Testis (tissue), 3 donors: ENCODE measurements around the gene TSPAN14. TPM values are rescaled to one million over a fixed set of nuclear protein-coding genes. Genes with fewer than 3 reads are reported as not detected.

Experiments
- DNase-seq: peaks from one replicate; pipeline ENCODE4 v3.0.0-alpha.2; 2019
- H3K27ac ChIP-seq, 2 donors: fragments of 200-600 bp; sonication (generic); one replicate each; pipeline ENCODE4 v1.5.1; 2019
- H3K27me3 ChIP-seq: fragments of 200-600 bp; sonication (generic); one replicate; pipeline ENCODE4 v1.5.1; 2019
- H3K36me3 ChIP-seq: fragments of 200-600 bp; sonication (generic); one replicate; pipeline ENCODE4 v1.5.1; 2017; ENCODE audit warnings: low read depth; ENCODE audit errors: missing control alignments
- H3K4me1 ChIP-seq: fragments of 200-600 bp; sonication (generic); one replicate; pipeline ENCODE4 v1.5.1; 2019
- H3K4me3 ChIP-seq, 2 donors: fragments of 200-600 bp; sonication (generic); one replicate each; pipeline ENCODE4 v1.5.1; 2017 to 2019
- H3K9me3 ChIP-seq: fragments of 200-600 bp; sonication (generic); one replicate; pipeline ENCODE4 v1.5.1; 2017
- POLR2A ChIP-seq: fragments of 450-650 bp; IDR thresholded peaks from one replicate; pipeline ENCODE4 v1.6.1; 2017; ENCODE audit warnings: antibody characterized with exemption, mild to moderate bottlenecking, moderate library complexity
- WGBS, 2 donors: methylation state at CpG; one replicate each; pipeline ENCODE4 v1.1.5; 2018; 5-methylcytosine and 5-hydroxymethylcytosine counted together
- intact Hi-C: fragments of 100-400 bp; cut with DNase I; formaldehyde crosslinking; loops from one replicate; pipeline ENCODE4 v1.15.1; 2023; ENCODE audit warnings: low total_unique reads
- polyA plus RNA-seq: library from polyadenylated mRNA; stranded (reverse); fragments of 350-450 nt; fragmentation: Illumina TruSeq; extraction: RNeasy Lipid Tissue Mini Kit (QIAGEN cat#74804); gene quantifications from one replicate; pipeline ENCODE4 v1.2.3, GENCODE V29; 2014; ENCODE audit warnings: low read depth, low replicate concordance; ENCODE audit not compliant: insufficient read depth
- total RNA-seq, 2 donors: library from RNA; depleted of rRNA; stranded (reverse); fragments of >200 nt; gene quantifications; one replicate each; pipeline ENCODE4 v1.2.3, GENCODE V29; 2016
- TF ChIP-seq, protein P1 (sequence below), 3 experiments: fragments of 450-650 bp in 2 of 3; fragments of 200-600 bp in 1 of 3; sonication (generic) in 1 of 3; IDR thresholded peaks; one replicate each; pipeline ENCODE4 v1.5.1; 2016 to 2019; ENCODE audit warnings: antibody characterized with exemption in 3 of 3, mild to moderate bottlenecking in 2 of 3, moderate library complexity in 1 of 3

TSPAN14 gene
- total and polyA plus RNA-seq, 3 donors from 2014 or later = 59.1 to 64.6 (median 61.4) TPM

DNA sequence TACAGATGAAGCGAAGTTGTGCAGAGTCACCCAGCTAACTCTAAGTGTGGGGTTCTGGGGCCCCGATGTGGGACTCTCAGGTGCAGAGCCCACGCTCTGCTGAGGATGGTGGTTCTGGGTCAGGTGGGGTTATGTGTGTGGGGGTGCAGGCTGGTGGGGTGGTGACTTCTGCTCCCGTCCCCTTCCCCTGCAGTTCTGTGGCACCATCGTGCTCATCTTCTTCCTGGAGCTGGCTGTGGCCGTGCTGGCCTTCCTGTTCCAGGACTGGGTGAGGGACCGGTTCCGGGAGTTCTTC is 54.9 kb downstream of the TSPAN14 start:
- H3K36me3 ChIP-seq = no peaks in the 10 kb centered on the region
- TF ChIP-seq, protein P1, sequence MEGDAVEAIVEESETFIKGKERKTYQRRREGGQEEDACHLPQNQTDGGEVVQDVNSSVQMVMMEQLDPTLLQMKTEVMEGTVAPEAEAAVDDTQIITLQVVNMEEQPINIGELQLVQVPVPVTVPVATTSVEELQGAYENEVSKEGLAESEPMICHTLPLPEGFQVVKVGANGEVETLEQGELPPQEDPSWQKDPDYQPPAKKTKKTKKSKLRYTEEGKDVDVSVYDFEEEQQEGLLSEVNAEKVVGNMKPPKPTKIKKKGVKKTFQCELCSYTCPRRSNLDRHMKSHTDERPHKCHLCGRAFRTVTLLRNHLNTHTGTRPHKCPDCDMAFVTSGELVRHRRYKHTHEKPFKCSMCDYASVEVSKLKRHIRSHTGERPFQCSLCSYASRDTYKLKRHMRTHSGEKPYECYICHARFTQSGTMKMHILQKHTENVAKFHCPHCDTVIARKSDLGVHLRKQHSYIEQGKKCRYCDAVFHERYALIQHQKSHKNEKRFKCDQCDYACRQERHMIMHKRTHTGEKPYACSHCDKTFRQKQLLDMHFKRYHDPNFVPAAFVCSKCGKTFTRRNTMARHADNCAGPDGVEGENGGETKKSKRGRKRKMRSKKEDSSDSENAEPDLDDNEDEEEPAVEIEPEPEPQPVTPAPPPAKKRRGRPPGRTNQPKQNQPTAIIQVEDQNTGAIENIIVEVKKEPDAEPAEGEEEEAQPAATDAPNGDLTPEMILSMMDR (IDR thresholded peaks at IDR 0.05) = no peak
- no peak for TF ChIP-seq POLR2A
- no peaks in the 10 kb centered on the region for H3K9me3 ChIP-seq
- H3K4me1 ChIP-seq = peaks cover 18% of the 10 kb centered on the region
- H3K27me3 ChIP-seq = no peaks in the 10 kb centered on the region
- 87 to 89% methylated on average over 2 to 8 of the region's 8 CpGs for WGBS, 2 donors
- no peak overlapping the region for H3K4me3 ChIP-seq
- H3K27ac ChIP-seq = no peak overlapping the region
- intact Hi-C loops = no loop called here
- no peak for DNase-seq

DNA sequence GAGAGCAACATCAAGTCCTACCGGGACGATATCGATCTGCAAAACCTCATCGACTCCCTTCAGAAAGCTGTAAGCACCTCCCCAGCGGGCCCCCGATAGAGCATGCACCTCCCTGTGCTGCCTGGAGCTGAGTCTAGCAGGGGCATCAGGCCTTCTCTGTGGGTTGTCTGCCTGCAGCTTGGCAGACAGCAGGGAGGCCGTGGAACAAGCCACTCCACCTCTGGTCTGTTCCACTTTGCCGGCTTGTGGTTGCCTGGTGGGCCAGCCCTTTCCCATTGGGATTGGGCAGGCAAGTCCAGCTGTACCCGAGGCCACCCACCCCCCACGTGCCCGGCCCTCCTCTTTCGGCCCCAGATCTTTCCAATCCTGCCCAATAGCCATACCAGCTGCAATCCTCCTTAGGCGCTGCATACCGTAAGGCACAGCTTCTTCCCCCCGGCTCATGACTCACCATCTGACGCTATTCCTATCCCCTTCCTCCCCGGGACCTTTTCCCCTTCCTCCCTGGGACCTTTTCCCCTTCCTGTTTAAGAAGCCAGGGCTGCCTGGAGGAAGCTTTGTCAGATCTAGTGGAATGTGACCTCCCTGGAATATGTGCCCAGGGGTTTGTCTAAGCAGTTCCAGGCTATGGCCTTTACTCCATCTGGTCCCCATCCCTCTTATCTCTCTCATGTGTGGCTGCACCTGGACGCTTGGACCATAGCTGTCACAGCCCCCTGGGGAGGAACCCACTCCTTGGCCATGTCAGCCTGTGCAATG is 55.5 kb downstream of the TSPAN14 start:
- TF ChIP-seq, protein P1 (IDR thresholded peaks at IDR 0.05) = no peak
- TF ChIP-seq POLR2A = no peak
- Histone ChIP-seq H3K9me3 (no peaks in the 10 kb centered on the region), H3K4me1 (peaks cover 13% of the 10 kb centered on the region), H3K27ac (no peak overlapping the region), H3K36me3 (no peaks in the 10 kb centered on the region), H3K4me3 (no peak overlapping the region), H3K27me3 (no peaks in the 10 kb centered on the region)
- 78 to 79% methylated on average over 13 to 18 of the region's 18 CpGs for WGBS, 2 donors
- no peak for DNase-seq
- intact Hi-C loops = no loop called here

DNA sequence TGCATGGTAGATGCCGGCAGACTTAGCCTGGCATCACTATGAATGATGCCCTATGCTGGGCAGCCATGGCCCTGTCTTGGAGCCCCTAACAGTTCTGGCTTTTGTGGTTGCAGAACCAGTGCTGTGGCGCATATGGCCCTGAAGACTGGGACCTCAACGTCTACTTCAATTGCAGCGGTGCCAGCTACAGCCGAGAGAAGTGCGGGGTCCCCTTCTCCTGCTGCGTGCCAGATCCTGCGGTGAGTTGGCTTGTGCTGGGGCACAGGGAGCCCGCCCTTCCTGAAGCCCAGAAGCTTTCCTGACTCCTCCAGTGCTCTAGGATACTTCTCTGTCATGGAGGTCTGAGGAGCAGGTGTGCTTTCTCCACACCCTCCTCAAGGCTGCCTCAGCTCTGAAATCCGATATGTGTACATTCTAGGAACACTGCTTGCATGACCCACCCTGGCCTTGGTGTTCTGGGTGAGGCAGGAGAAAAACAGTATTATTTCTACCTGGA is 58.0 kb downstream of the TSPAN14 start:
- Histone ChIP-seq H3K27me3 (no peaks in the 10 kb centered on the region), H3K4me1 (no peaks in the 10 kb centered on the region), H3K9me3 (no peaks in the 10 kb centered on the region), H3K36me3 (no peaks in the 10 kb centered on the region), H3K4me3 (no peak overlapping the region), H3K27ac (no peak overlapping the region)
- intact Hi-C loops = no loop called here
- no peak for TF ChIP-seq POLR2A
- TF ChIP-seq, protein P1 (IDR thresholded peaks at IDR 0.05) = no peak
- DNase-seq = no peak
- WGBS, 2 donors = 76 to 93% methylated on average over 4 to 10 of the region's 10 CpGs

DNA sequence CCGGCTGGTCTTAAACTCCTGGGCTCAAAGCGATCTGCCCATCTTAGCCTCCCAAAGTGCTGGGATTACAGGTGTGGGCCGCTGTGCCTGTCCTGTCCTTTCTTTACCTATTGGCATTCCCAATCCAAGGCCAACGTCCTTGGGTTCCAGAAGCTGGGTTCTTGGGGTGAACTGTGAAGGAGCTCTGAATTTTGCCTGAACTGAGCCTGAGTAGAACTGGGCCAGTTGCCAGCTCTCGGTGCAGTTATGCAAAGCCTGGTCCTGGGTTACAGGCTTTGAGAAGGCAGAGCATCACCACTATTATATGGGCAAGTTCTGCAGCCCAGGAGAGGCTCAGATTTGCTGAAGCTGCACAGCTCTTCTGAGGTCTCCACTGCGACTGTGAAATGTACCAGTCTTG is 59.0 kb downstream of the TSPAN14 start:
- H3K36me3 ChIP-seq = no peaks in the 10 kb centered on the region
- no peak overlapping the region for H3K27ac ChIP-seq
- no peaks in the 10 kb centered on the region for H3K9me3 ChIP-seq
- H3K4me1 ChIP-seq = no peaks in the 10 kb centered on the region
- no peaks in the 10 kb centered on the region for H3K27me3 ChIP-seq
- no peak overlapping the region for H3K4me3 ChIP-seq
- TF ChIP-seq, protein P1 (IDR thresholded peaks at IDR 0.05) = no peak
- TF ChIP-seq POLR2A = no peak
- 90 to 92% methylated on average over 6 of the region's 6 CpGs for WGBS, 2 donors
- intact Hi-C loops = no loop called here
- no peak for DNase-seq

DNA sequence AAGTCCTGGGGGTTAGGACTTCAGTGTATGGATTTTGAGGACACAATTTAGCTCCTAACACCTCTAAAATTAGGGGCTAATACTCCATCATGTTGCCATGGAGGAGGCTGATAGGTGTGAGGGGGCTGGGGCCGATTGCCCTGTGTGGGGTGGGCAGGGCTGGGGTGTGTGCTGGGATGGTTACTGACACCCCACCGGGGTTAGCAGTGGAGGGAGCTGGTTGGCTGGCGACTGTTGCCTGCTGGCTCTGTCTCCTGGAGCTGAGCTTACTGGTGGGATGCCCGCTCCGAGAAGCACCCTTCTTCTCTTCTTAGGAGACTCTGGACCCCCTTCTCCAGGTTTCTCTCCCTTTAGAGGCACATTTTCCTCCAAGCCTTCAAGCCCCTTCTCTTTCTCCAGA is 61.4 kb downstream of the TSPAN14 start:
- H3K27me3 ChIP-seq = no peaks in the 10 kb centered on the region
- no peak overlapping the region for H3K4me3 ChIP-seq
- H3K27ac ChIP-seq = no peak overlapping the region
- no peak for TF ChIP-seq POLR2A
- no peaks in the 10 kb centered on the region for H3K9me3 ChIP-seq
- no peaks in the 10 kb centered on the region for H3K36me3 ChIP-seq
- no peak for DNase-seq
- 90 to 92% methylated on average over 5 of the region's 5 CpGs for WGBS, 2 donors
- intact Hi-C loops = no loop called here
- H3K4me1 ChIP-seq = no peaks in the 10 kb centered on the region
